Measurements from ENCODE around the gene TTC32. TPM values are rescaled to one million over a fixed set of nuclear protein-coding genes. Genes with fewer than 3 reads are reported as not detected.

TTC32 gene
- total and polyA plus RNA-seq, 2 donors (not counting 3 experiments of a cell fraction or from before 2014, with no cell fraction given) = 8.8 to 9.4 TPM

GRCh38 chr2:19857806-19858205 is 44.0 kb downstream of the TTC32 start:
- no TSS peak for BruUV-seq (replicated peaks)
- ChIA-PET CTCF (interaction anchor here (1.4 kb wide), 1 partner anchor 507 kb away, joined by 8 read pairs; no protein-coding TSS in a partner anchor), POLR2A (no interaction called here)

More at GRCh38 chr2:19857806-19858205, 44.0 kb downstream of the TTC32 start:
- FAIRE-seq = no peak
- H3K36me3 ChIP-seq (ENCODE audit: control insufficient read depth in 2 of 2, extremely low read depth in 1 of 2, insufficient read depth in 2 of 2, low read length in 2 of 2) = no peaks in the 10 kb centered on the region
- intact Hi-C loops (cut with micrococcal nuclease) (no loop called here), dilution Hi-C loops (cut with MboI; ENCODE audit: extremely low pct_ligation_motif_present, low sequenced_read_pairs) (no loop called here)
- TF ChIP-seq GATA2 (IDR thresholded peaks at IDR 0.05; ENCODE audit: insufficient read depth, insufficient read length, low read depth, low read length) = no peak
- TF ChIP-seq CTCF (IDR thresholded peaks at IDR 0.05; ENCODE audit: extremely low read depth in 1 of 2, insufficient read depth in 1 of 2, low read depth in 1 of 2, low read length in 2 of 2) = no peak
- no peak for TF ChIP-seq EZH2 (IDR thresholded peaks at IDR 0.05; ENCODE audit: borderline replicate concordance, low read depth, low read length, severe bottlenecking)
- no peak for TF ChIP-seq POLR2AphosphoS5 (IDR thresholded peaks at IDR 0.05; ENCODE audit: insufficient read depth, low read depth, low read length)
- TF ChIP-seq POLR2A (IDR thresholded peaks at IDR 0.05; ENCODE audit: low read depth, low read length) = no peak
- no peak for TF ChIP-seq JUN (IDR thresholded peaks at IDR 0.05; ENCODE audit: borderline replicate concordance, insufficient read depth, insufficient read length, low read depth)
- TF ChIP-seq FOS (IDR thresholded peaks at IDR 0.05; ENCODE audit: borderline replicate concordance, insufficient read depth, low read length) = no peak
- TF ChIP-seq, protein P1, sequence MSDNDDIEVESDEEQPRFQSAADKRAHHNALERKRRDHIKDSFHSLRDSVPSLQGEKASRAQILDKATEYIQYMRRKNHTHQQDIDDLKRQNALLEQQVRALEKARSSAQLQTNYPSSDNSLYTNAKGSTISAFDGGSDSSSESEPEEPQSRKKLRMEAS (IDR thresholded peaks at IDR 0.05; ENCODE audit: insufficient read depth, insufficient read length) = no peak
- no peak for TF ChIP-seq MYC (IDR thresholded peaks at IDR 0.05; ENCODE audit: low read depth, low read length)
- no peaks in the 10 kb centered on the region for H3K9me3 ChIP-seq (replicated peaks; ENCODE audit: control insufficient read depth, insufficient read depth, low read length)
- no peak overlapping the region for H3K27ac ChIP-seq (ENCODE audit: insufficient read depth, low read depth, low read length)
- H3K4me2 ChIP-seq (ENCODE audit: insufficient read depth, low read length) = no peak overlapping the region
- no peak overlapping the region for H3K4me3 ChIP-seq (replicated peaks in 1 of 3; ENCODE audit: insufficient read depth in 1 of 3, low read depth in 1 of 3, low read length in 3 of 3)
- H3K9ac ChIP-seq (replicated peaks; ENCODE audit: extremely low read depth, insufficient read depth, low read length) = no peak overlapping the region
- H3K9me1 ChIP-seq (replicated peaks; ENCODE audit: control insufficient read depth, extremely low read depth, insufficient read depth, low read length) = no peaks in the 10 kb centered on the region
- no peaks in the 10 kb centered on the region for H4K20me1 ChIP-seq (replicated peaks; ENCODE audit: control insufficient read depth, extremely low read depth, insufficient read depth, low read length)
- no peaks in the 10 kb centered on the region for H3K79me2 ChIP-seq (ENCODE audit: control insufficient read depth, insufficient read depth, low read length)
- no peaks in the 10 kb centered on the region for H3K4me1 ChIP-seq (ENCODE audit: control insufficient read depth, extremely low read depth, insufficient read depth, low read length)
- H3K27me3 ChIP-seq (ENCODE audit: control insufficient read depth in 2 of 2, insufficient read depth in 2 of 2, low read length in 2 of 2) = peaks cover 0 to 1% of the 10 kb centered on the region in 2 experiments
- no peak for DNase-seq (ENCODE audit: low read depth, low spot score)
- no peak overlapping the region for H2AFZ ChIP-seq (ENCODE audit: low read depth, low read length)

Measured in endothelial cell of umbilical vein (primary cell).